ENCODE data around the gene HMCN2. TPM values are rescaled to one million over a fixed set of nuclear protein-coding genes. Genes with fewer than 3 reads are reported as not detected.

Gene HMCN2
- total RNA-seq, 2 experiments from 2014 or later: not detected

- Mint-ChIP-seq H3K4me3 (no peak overlapping the region), H3K27me3 (ENCODE audit: low read depth) (no peaks in the 10 kb centered on the region), H3K36me3 (ENCODE audit: low read depth) (no peaks in the 10 kb centered on the region), H3K9me3 (ENCODE audit: insufficient read depth) (no peaks in the 10 kb centered on the region), H3K4me1 (ENCODE audit: low read depth) (no peaks in the 10 kb centered on the region), H3K27ac (no peak overlapping the region)
- DNase-seq: no peak
- ATAC-seq: no peak
- ChIA-PET CTCF (no interaction called here), POLR2A (no interaction called here)
These were observed 87.2 kb downstream of the HMCN2 start for GRCh38 chr9:130352586-130353285.

- no peak for ATAC-seq
- Mint-ChIP-seq H3K4me1 (ENCODE audit: low read depth) (no peaks in the 10 kb centered on the region), H3K36me3 (ENCODE audit: low read depth) (no peaks in the 10 kb centered on the region), H3K27me3 (ENCODE audit: low read depth) (no peaks in the 10 kb centered on the region), H3K9me3 (ENCODE audit: insufficient read depth) (no peaks in the 10 kb centered on the region), H3K27ac (no peak overlapping the region), H3K4me3 (no peak overlapping the region)
- no peak for DNase-seq
- ChIA-PET POLR2A (no interaction called here), CTCF (interaction anchor here (0.6 kb wide), 1 partner anchor 1371 kb away, joined by 3 read pairs; no protein-coding TSS in a partner anchor)
These were observed 88.8 kb downstream of the HMCN2 start for GRCh38 chr9:130354378-130354777.

- no peak overlapping the region for H3K27ac Mint-ChIP-seq
- CTCF ChIA-PET: no interaction called here
- H3K4me1 Mint-ChIP-seq (ENCODE audit: low read depth): no peaks in the 10 kb centered on the region
- no peak for ATAC-seq
- no peaks in the 10 kb centered on the region for H3K36me3 Mint-ChIP-seq (ENCODE audit: low read depth)
- POLR2A ChIA-PET: no interaction called here
- no peak overlapping the region for H3K4me3 Mint-ChIP-seq
- no peaks in the 10 kb centered on the region for H3K27me3 Mint-ChIP-seq (ENCODE audit: low read depth)
- no peak for DNase-seq
- no peaks in the 10 kb centered on the region for H3K9me3 Mint-ChIP-seq (ENCODE audit: insufficient read depth)
These were observed 89.2 kb downstream of the HMCN2 start for GRCh38 chr9:130354806-130355205.

DNA sequence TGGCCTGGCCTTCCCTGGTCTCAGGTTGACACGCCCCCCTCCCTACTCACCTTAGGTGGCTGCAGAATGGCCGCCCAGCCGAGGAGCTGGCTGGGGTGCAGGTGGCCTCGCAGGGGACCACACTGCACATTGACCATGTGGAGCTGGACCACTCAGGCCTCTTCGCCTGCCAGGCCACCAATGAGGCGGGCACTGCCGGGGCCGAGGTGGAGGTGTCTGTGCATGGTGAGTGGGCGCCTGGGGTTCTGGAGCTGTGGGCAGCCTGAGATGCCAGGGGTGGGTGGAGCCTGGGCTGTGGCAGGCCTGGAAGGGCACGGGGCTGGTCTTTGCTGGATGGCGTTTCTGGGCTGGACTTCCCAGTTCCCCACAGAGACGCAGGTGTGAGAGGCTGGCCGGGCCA lies 90.5 kb downstream of the HMCN2 start:
- Mint-ChIP-seq H3K27me3 (ENCODE audit: low read depth) (no peaks in the 10 kb centered on the region), H3K27ac (no peak overlapping the region), H3K4me1 (ENCODE audit: low read depth) (no peaks in the 10 kb centered on the region), H3K4me3 (no peak overlapping the region), H3K9me3 (ENCODE audit: insufficient read depth) (no peaks in the 10 kb centered on the region), H3K36me3 (ENCODE audit: low read depth) (no peaks in the 10 kb centered on the region)
- DNase-seq (no peak), ATAC-seq (no peak)
- ChIA-PET CTCF (no interaction called here), POLR2A (no interaction called here)

- ChIA-PET CTCF (no interaction called here), POLR2A (no interaction called here)
- Mint-ChIP-seq H3K36me3 (ENCODE audit: low read depth) (no peaks in the 10 kb centered on the region), H3K9me3 (ENCODE audit: insufficient read depth) (no peaks in the 10 kb centered on the region), H3K4me3 (no peak overlapping the region), H3K4me1 (ENCODE audit: low read depth) (no peaks in the 10 kb centered on the region), H3K27ac (no peak overlapping the region), H3K27me3 (ENCODE audit: low read depth) (no peaks in the 10 kb centered on the region)
- DNase-seq: no peak
- no peak for ATAC-seq
These were observed 91.5 kb downstream of the HMCN2 start for GRCh38 chr9:130356877-130357584.

- H3K4me1 Mint-ChIP-seq (ENCODE audit: low read depth): no peaks in the 10 kb centered on the region
- no peaks in the 10 kb centered on the region for H3K9me3 Mint-ChIP-seq (ENCODE audit: insufficient read depth)
- no peak for ATAC-seq
- H3K27ac Mint-ChIP-seq: no peak overlapping the region
- CTCF ChIA-PET: no interaction called here
- no peaks in the 10 kb centered on the region for H3K36me3 Mint-ChIP-seq (ENCODE audit: low read depth)
- no peaks in the 10 kb centered on the region for H3K27me3 Mint-ChIP-seq (ENCODE audit: low read depth)
- POLR2A ChIA-PET: no interaction called here
- no peak overlapping the region for H3K4me3 Mint-ChIP-seq
- no peak for DNase-seq
These were observed 93.4 kb downstream of the HMCN2 start for GRCh38 chr9:130358928-130359327.

DNA sequence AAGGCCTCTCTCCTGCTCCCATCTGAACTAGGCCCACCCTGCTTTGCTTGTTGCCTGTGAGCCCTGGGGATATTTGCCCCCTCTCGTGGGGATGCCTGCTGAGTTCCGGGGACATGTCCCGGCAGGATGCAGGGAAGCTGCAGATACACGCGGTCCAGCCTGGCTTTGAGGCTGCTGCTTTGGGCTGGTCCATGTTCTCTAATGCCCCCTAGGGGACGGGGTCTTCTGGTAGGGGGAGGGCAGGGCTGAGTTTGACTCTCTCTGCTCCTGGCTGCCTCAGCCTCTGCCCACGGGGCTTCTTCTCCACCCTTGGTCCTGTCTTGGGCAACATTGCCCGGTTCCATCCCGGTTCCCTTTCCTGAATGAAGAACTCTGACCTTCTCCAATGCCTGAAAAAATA lies 94.3 kb downstream of the HMCN2 start:
- Mint-ChIP-seq H3K27ac (no peak overlapping the region), H3K4me3 (no peak overlapping the region), H3K36me3 (ENCODE audit: low read depth) (no peaks in the 10 kb centered on the region), H3K9me3 (ENCODE audit: insufficient read depth) (no peaks in the 10 kb centered on the region), H3K4me1 (ENCODE audit: low read depth) (no peaks in the 10 kb centered on the region), H3K27me3 (ENCODE audit: low read depth) (no peaks in the 10 kb centered on the region)
- no peak for DNase-seq
- no peak for ATAC-seq
- CTCF ChIA-PET: no interaction called here
- POLR2A ChIA-PET: no interaction called here

DNA sequence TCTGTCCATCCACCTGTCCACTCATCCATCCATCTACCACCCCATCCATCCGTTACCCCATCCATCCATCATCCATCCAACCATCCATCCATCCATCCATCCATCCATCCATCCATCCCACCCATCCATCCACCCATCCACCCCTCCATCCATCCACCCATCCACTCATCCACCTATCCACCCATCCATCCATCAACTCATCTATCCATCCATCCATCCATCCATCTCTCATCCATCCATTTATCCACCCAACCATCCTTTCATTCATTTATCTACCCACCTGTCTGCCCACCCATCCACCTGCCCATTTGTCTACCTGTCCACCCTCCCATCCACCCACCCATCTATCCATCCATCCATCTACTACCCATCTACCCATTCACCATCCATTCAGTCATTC lies 95.1 kb downstream of the HMCN2 start:
- Mint-ChIP-seq H3K4me1 (ENCODE audit: low read depth) (no peaks in the 10 kb centered on the region), H3K36me3 (ENCODE audit: low read depth) (no peaks in the 10 kb centered on the region), H3K4me3 (no peak overlapping the region), H3K9me3 (ENCODE audit: insufficient read depth) (no peaks in the 10 kb centered on the region), H3K27ac (no peak overlapping the region), H3K27me3 (ENCODE audit: low read depth) (no peaks in the 10 kb centered on the region)
- ChIA-PET POLR2A (no interaction called here), CTCF (no interaction called here)
- no peak for DNase-seq
- no peak for ATAC-seq

DNA sequence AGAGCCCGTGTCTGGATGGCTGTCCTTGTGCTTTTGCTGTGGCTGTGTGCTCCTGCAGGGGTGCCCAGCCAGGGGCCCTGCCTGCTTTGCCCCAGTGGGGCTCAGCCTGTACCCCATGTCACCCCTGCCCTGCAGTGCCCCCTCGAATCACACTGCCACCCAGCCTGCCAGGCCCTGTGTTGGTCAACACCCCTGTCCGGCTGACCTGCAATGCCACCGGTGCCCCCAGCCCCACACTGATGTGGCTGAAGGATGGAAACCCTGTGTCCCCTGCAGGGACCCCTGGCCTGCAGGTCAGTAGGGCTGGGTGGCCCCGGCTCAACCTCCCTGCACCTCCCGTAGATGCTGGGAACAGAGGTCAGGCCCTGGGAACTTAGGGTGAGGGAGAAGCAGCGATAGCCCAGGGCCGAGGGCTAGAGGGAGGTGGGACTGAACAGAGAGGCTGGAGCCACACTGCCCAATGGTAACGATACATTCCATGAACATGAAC lies 96.4 kb downstream of the HMCN2 start:
- ChIA-PET CTCF (no interaction called here), POLR2A (no interaction called here)
- Mint-ChIP-seq H3K36me3 (ENCODE audit: low read depth) (no peaks in the 10 kb centered on the region), H3K4me1 (ENCODE audit: low read depth) (no peaks in the 10 kb centered on the region), H3K27ac (no peak overlapping the region), H3K9me3 (ENCODE audit: insufficient read depth) (no peaks in the 10 kb centered on the region), H3K4me3 (no peak overlapping the region), H3K27me3 (ENCODE audit: low read depth) (no peaks in the 10 kb centered on the region)
- ATAC-seq (no peak), DNase-seq (no peak)

DNA sequence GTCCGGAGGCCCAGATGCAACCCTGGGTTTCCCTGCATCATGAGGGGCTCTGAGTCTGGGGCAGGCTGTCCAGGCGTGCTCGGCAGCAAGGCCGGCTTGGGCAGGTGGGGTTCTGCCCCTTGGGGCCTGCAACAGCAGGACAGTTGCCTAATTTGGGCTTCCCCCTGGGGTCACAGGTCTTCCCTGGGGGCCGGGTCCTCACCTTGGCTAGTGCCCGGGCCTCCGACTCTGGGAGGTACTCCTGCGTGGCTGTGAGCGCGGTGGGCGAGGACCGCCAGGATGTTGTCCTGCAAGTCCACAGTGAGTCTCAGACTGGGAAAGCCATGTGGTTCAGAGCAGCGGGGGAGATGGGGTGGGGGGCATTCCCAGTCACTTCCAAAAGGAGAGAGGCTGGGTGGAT lies 97.1 kb downstream of the HMCN2 start:
- H3K36me3 Mint-ChIP-seq (ENCODE audit: low read depth): no peaks in the 10 kb centered on the region
- H3K27me3 Mint-ChIP-seq (ENCODE audit: low read depth): no peaks in the 10 kb centered on the region
- CTCF ChIA-PET: no interaction called here
- no peak overlapping the region for H3K4me3 Mint-ChIP-seq
- no peaks in the 10 kb centered on the region for H3K4me1 Mint-ChIP-seq (ENCODE audit: low read depth)
- POLR2A ChIA-PET: no interaction called here
- no peaks in the 10 kb centered on the region for H3K9me3 Mint-ChIP-seq (ENCODE audit: insufficient read depth)
- DNase-seq (no peak), ATAC-seq (no peak)
- H3K27ac Mint-ChIP-seq: no peak overlapping the region

- Mint-ChIP-seq H3K9me3 (ENCODE audit: insufficient read depth) (no peaks in the 10 kb centered on the region), H3K4me1 (ENCODE audit: low read depth) (no peaks in the 10 kb centered on the region), H3K4me3 (no peak overlapping the region), H3K27ac (no peak overlapping the region), H3K36me3 (ENCODE audit: low read depth) (no peaks in the 10 kb centered on the region), H3K27me3 (ENCODE audit: low read depth) (no peaks in the 10 kb centered on the region)
- DNase-seq (no peak), ATAC-seq (no peak)
- CTCF ChIA-PET: no interaction called here
- POLR2A ChIA-PET: no interaction called here
These were observed 98.3 kb downstream of the HMCN2 start for GRCh38 chr9:130363755-130364404.

DNA sequence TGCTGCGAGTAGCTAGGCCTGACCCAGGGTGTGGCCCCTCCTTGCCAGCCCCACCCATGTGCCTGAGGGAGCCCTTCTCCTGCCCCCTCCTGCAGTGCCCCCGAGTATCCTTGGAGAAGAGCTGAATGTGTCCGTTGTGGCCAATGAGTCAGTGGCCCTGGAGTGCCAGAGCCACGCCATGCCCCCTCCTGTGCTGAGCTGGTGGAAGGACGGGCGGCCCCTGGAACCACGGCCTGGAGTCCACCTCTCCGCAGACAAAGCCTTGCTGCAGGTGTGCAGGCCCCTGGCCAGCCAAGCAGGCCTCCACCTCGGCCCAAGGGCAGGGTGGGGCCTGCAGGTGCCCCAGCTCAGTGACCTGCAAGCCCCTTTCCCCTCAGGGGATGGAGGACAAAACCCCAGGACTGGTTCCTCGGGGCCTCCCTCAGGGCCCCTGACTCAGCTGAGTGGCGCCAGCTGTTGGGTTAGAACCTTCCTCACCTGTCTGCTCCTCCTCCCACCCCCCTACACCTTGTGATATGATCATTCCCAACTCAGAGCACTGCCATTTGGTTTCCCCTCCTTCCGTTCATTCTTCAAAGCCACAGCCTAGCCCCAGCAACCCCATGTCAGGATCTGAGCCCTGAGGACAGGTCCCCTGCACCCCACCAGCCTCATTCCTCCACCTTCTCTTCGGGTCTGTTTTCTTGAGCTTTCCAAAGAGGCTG lies 99.2 kb downstream of the HMCN2 start:
- ChIA-PET POLR2A (no interaction called here), CTCF (no interaction called here)
- Mint-ChIP-seq H3K36me3 (ENCODE audit: low read depth) (no peaks in the 10 kb centered on the region), H3K27ac (no peak overlapping the region), H3K27me3 (ENCODE audit: low read depth) (no peaks in the 10 kb centered on the region), H3K9me3 (ENCODE audit: insufficient read depth) (no peaks in the 10 kb centered on the region), H3K4me1 (ENCODE audit: low read depth) (no peaks in the 10 kb centered on the region), H3K4me3 (no peak overlapping the region)
- DNase-seq (no peak), ATAC-seq (no peak)

All from activated CD8-positive, alpha-beta T cell treated with anti-CD3 and anti-CD28 coated beads, Interleukin-2, amount 10 ng/mL, durations not matched to agents 7 days and 5 days (primary cell).